ENCODE measurements around the gene PTPRM.

Gene PTPRM

DNA sequence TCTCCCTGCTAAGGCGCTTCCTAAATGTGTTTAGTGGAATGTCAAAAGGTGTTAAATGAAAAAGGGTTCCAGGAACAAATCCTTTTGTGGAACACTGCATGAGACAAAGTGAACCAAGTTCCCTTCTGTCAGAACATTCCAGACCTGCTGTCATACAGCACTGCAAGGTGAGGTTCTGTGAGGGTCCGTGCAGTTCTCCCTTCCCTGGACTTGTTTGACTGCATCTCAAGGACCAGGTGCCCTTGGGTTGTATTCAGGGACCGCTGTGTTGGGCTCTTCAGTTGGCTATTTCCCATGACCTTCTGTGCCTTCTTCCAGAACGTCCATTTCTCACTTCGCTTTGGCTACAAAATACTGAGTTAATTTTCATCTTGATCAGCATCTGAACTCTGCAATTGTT lies 328.2 kb downstream of the PTPRM start:
- H3K9me3 ChIP-seq (ENCODE audit: control insufficient read depth, low read length): no peaks in the 10 kb centered on the region
- no peak overlapping the region for H2AFZ ChIP-seq (ENCODE audit: low read depth, low read length)
- H3K4me1 ChIP-seq (ENCODE audit: control insufficient read depth, insufficient read depth, low read depth, low read length): peaks cover 3% of the 10 kb centered on the region
- H2AK5ac ChIP-seq (ENCODE audit: low read length, severe bottlenecking): no peak overlapping the region
- no peak overlapping the region for H4K8ac ChIP-seq (ENCODE audit: low read length)
- H3K23ac ChIP-seq (ENCODE audit: low read length in 2 of 2): no peak overlapping the region
- H3K27me3 ChIP-seq (ENCODE audit: control insufficient read depth in 1 of 2, insufficient read depth in 1 of 2, low read length in 2 of 2): no peaks in the 10 kb centered on the region
- no peak overlapping the region for H4K91ac ChIP-seq (ENCODE audit: low read length)
- no peak overlapping the region for H3K18ac ChIP-seq (ENCODE audit: low read depth in 1 of 2, low read length in 2 of 2)
- H3K4me2 ChIP-seq (ENCODE audit: low read length, poor library complexity, severe bottlenecking): no peak overlapping the region
- no peak overlapping the region for H2BK5ac ChIP-seq (ENCODE audit: low read depth, low read length, poor library complexity, severe bottlenecking)
- H2BK15ac ChIP-seq (ENCODE audit: low read depth, poor library complexity, severe bottlenecking): no peak overlapping the region
- H3K4ac ChIP-seq (ENCODE audit: low read depth in 1 of 2, low read length in 2 of 2): no peak overlapping the region
- no peak overlapping the region for H3K9ac ChIP-seq (ENCODE audit: low read length)
- no peak overlapping the region for H3K14ac ChIP-seq (ENCODE audit: low read length in 2 of 2)
- H2BK120ac ChIP-seq (ENCODE audit: low read depth, low read length): no peak overlapping the region
- no peaks in the 10 kb centered on the region for H3K36me3 ChIP-seq (ENCODE audit: control insufficient read depth in 1 of 2, insufficient read depth in 2 of 2, low read depth in 1 of 2, low read length in 2 of 2)
- H3K4me3 ChIP-seq (ENCODE audit: insufficient read depth in 1 of 2, low read depth in 1 of 2, low read length in 2 of 2): no peak overlapping the region
- WGBS: 96% methylated on average over 4 of the region's 5 CpGs
- H2BK12ac ChIP-seq (ENCODE audit: low read length in 2 of 2): no peak overlapping the region
- no peak for DNase-seq
- peaks cover 28% of the 10 kb centered on the region for H3K79me1 ChIP-seq (replicated peaks; ENCODE audit: low read length, poor library complexity, severe bottlenecking)
- H3K27ac ChIP-seq (ENCODE audit: low read length, poor library complexity, severe bottlenecking): no peak overlapping the region

DNA sequence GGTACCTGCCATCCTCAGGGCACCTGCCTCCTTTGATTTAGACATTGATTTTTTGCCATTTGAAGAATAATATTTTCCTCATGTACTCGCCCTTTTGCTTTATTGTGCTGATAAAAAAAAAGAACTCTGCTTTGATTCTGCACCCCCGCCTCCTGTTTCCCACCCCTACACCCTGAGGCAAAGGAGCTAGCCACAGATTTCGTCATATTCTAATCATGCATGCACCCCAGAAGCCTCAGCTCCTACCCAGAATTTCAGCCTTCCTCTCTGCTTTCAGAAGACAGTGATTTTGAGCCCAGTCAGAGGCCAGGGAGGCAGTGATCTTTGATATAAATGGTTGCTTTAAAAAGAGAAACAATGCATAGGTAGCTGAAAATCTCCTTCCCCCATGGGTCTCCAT lies 329.0 kb downstream of the PTPRM start:
- Histone ChIP-seq H3K9me3 (ENCODE audit: control insufficient read depth, low read length) (no peaks in the 10 kb centered on the region), H3K36me3 (ENCODE audit: control insufficient read depth in 1 of 2, insufficient read depth in 2 of 2, low read depth in 1 of 2, low read length in 2 of 2) (no peaks in the 10 kb centered on the region), H3K27ac (ENCODE audit: low read length, poor library complexity, severe bottlenecking) (no peak overlapping the region), H2BK12ac (ENCODE audit: low read length in 2 of 2) (no peak overlapping the region), H3K4ac (ENCODE audit: low read depth in 1 of 2, low read length in 2 of 2) (no peak overlapping the region), H4K8ac (ENCODE audit: low read length) (no peak overlapping the region), H2BK120ac (ENCODE audit: low read depth, low read length) (no peak overlapping the region), H2AFZ (ENCODE audit: low read depth, low read length) (no peak overlapping the region), H3K18ac (ENCODE audit: low read depth in 1 of 2, low read length in 2 of 2) (no peak overlapping the region), H2BK15ac (ENCODE audit: low read depth, poor library complexity, severe bottlenecking) (no peak overlapping the region), H3K23ac (ENCODE audit: low read length in 2 of 2) (no peak overlapping the region), H2AK5ac (ENCODE audit: low read length, severe bottlenecking) (no peak overlapping the region), H2BK5ac (ENCODE audit: low read depth, low read length, poor library complexity, severe bottlenecking) (no peak overlapping the region), H3K27me3 (ENCODE audit: control insufficient read depth in 1 of 2, insufficient read depth in 1 of 2, low read length in 2 of 2) (no peaks in the 10 kb centered on the region), H3K4me1 (ENCODE audit: control insufficient read depth, insufficient read depth, low read depth, low read length) (peaks cover 3% of the 10 kb centered on the region), H3K4me3 (ENCODE audit: insufficient read depth in 1 of 2, low read depth in 1 of 2, low read length in 2 of 2) (no peak overlapping the region), H3K9ac (ENCODE audit: low read length) (no peak overlapping the region), H4K91ac (ENCODE audit: low read length) (no peak overlapping the region), H3K14ac (ENCODE audit: low read length in 2 of 2) (no peak overlapping the region), H3K4me2 (ENCODE audit: low read length, poor library complexity, severe bottlenecking) (no peak overlapping the region), H3K79me1 (replicated peaks; ENCODE audit: low read length, poor library complexity, severe bottlenecking) (peaks cover 28% of the 10 kb centered on the region)
- no peak for DNase-seq
- WGBS: 95% methylated on average over 3 of the region's 3 CpGs

DNA sequence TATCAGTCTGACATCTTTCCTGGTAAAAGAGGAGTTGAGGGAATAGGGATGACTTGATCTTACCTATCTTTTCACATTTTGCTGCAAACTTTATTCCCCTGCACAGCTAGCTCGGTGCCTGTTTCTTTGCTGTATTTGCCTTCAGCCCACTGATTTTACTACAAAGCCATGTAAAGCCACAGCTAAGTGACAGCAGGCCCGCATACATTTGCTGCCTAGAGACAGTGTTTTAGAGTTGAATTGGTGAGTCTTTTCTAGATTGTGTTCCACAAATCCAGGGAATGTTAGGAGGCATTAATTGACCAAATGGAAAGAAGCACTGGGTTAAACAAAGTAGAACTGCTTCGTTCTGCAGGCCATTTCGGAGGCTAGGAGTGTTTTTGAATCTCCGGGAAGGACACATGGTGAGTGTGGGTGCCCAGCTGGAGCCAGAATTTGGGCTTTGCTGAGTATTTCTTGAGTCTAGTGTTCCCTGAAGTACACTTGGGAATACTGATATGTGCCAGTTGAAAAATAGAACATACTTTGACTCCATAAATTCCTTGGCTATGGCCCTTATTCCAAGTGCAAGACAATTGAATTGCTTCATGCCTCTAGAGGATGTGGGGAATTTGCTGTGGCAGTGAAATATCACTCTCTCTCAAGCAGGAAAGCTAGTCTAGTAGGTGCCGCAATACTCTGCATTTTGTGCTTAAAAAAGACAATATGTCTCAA lies 329.8 kb downstream of the PTPRM start:
- 88% methylated on average over 6 of the region's 6 CpGs for WGBS
- no peak overlapping the region for H4K91ac ChIP-seq (ENCODE audit: low read length)
- H3K27me3 ChIP-seq (ENCODE audit: control insufficient read depth in 1 of 2, insufficient read depth in 1 of 2, low read length in 2 of 2): no peaks in the 10 kb centered on the region

DNA sequence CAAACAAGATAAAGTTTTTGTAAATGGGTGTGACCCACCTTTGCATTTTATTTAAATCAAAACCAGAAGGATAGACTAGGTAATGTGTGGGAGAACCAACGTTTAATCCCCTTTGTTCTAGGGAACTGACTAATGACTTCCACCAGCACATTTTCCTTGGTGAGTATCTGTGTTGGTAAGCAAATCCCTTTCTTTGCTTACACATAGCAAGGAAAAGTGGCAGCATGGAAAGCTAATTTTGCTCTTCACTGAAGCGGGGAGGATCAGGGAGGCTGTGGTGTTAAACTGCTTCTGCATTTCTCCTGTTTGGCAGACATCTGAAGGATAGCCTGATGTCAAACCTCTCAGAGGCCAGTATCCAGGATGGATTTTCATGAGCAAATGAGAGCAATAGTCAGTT lies 331.1 kb downstream of the PTPRM start:
- peaks cover 3% of the 10 kb centered on the region for H3K4me1 ChIP-seq (ENCODE audit: control insufficient read depth, insufficient read depth, low read depth, low read length)
- H3K27me3 ChIP-seq (ENCODE audit: control insufficient read depth in 1 of 2, insufficient read depth in 1 of 2, low read length in 2 of 2): no peaks in the 10 kb centered on the region
- no peak overlapping the region for H4K91ac ChIP-seq (ENCODE audit: low read length)
- DNase-seq: peak; percentile 8
- H2BK120ac ChIP-seq (ENCODE audit: low read depth, low read length): no peak overlapping the region
- H3K9ac ChIP-seq (ENCODE audit: low read length): no peak overlapping the region
- no peak overlapping the region for H3K27ac ChIP-seq (ENCODE audit: low read length, poor library complexity, severe bottlenecking)
- WGBS: 87% methylated on average over 2 of the region's 2 CpGs
- no peak overlapping the region for H2BK15ac ChIP-seq (ENCODE audit: low read depth, poor library complexity, severe bottlenecking)
- H3K9me3 ChIP-seq (ENCODE audit: control insufficient read depth, low read length): no peaks in the 10 kb centered on the region
- no peak overlapping the region for H2BK12ac ChIP-seq (ENCODE audit: low read length in 2 of 2)
- H3K23ac ChIP-seq (ENCODE audit: low read length in 2 of 2): no peak overlapping the region
- no peaks in the 10 kb centered on the region for H3K36me3 ChIP-seq (ENCODE audit: control insufficient read depth in 1 of 2, insufficient read depth in 2 of 2, low read depth in 1 of 2, low read length in 2 of 2)
- H3K4me3 ChIP-seq (ENCODE audit: insufficient read depth in 1 of 2, low read depth in 1 of 2, low read length in 2 of 2): no peak overlapping the region
- H2BK5ac ChIP-seq (ENCODE audit: low read depth, low read length, poor library complexity, severe bottlenecking): no peak overlapping the region
- H3K79me1 ChIP-seq (replicated peaks; ENCODE audit: low read length, poor library complexity, severe bottlenecking): peaks cover 25% of the 10 kb centered on the region
- H3K4ac ChIP-seq (ENCODE audit: low read depth in 1 of 2, low read length in 2 of 2): no peak overlapping the region
- no peak overlapping the region for H3K14ac ChIP-seq (ENCODE audit: low read length in 2 of 2)
- no peak overlapping the region for H3K4me2 ChIP-seq (ENCODE audit: low read length, poor library complexity, severe bottlenecking)
- no peak overlapping the region for H3K18ac ChIP-seq (ENCODE audit: low read depth in 1 of 2, low read length in 2 of 2)
- no peak overlapping the region for H2AK5ac ChIP-seq (ENCODE audit: low read length, severe bottlenecking)
- H4K8ac ChIP-seq (ENCODE audit: low read length): no peak overlapping the region
- no peak overlapping the region for H2AFZ ChIP-seq (ENCODE audit: low read depth, low read length)

More for the DNA sequence above, 329.8 kb downstream of the PTPRM start:
- Histone ChIP-seq H2BK15ac (ENCODE audit: low read depth, poor library complexity, severe bottlenecking) (no peak overlapping the region), H2BK12ac (ENCODE audit: low read length in 2 of 2) (no peak overlapping the region), H3K18ac (ENCODE audit: low read depth in 1 of 2, low read length in 2 of 2) (no peak overlapping the region), H3K27ac (ENCODE audit: low read length, poor library complexity, severe bottlenecking) (no peak overlapping the region), H3K4me1 (ENCODE audit: control insufficient read depth, insufficient read depth, low read depth, low read length) (peaks cover 3% of the 10 kb centered on the region), H2BK120ac (ENCODE audit: low read depth, low read length) (no peak overlapping the region), H3K4ac (ENCODE audit: low read depth in 1 of 2, low read length in 2 of 2) (no peak overlapping the region), H2AFZ (ENCODE audit: low read depth, low read length) (no peak overlapping the region), H2BK5ac (ENCODE audit: low read depth, low read length, poor library complexity, severe bottlenecking) (no peak overlapping the region), H3K36me3 (ENCODE audit: control insufficient read depth in 1 of 2, insufficient read depth in 2 of 2, low read depth in 1 of 2, low read length in 2 of 2) (no peaks in the 10 kb centered on the region), H3K14ac (ENCODE audit: low read length in 2 of 2) (no peak overlapping the region), H3K4me2 (ENCODE audit: low read length, poor library complexity, severe bottlenecking) (no peak overlapping the region), H3K9ac (ENCODE audit: low read length) (peak overlapping the region; percentile 5), H3K79me1 (replicated peaks; ENCODE audit: low read length, poor library complexity, severe bottlenecking) (peaks cover 23% of the 10 kb centered on the region), H3K4me3 (ENCODE audit: insufficient read depth in 1 of 2, low read depth in 1 of 2, low read length in 2 of 2) (peak overlapping the region in 1 of 2 experiments; percentile 26), H3K23ac (ENCODE audit: low read length in 2 of 2) (no peak overlapping the region), H3K9me3 (ENCODE audit: control insufficient read depth, low read length) (no peaks in the 10 kb centered on the region), H4K8ac (ENCODE audit: low read length) (no peak overlapping the region), H2AK5ac (ENCODE audit: low read length, severe bottlenecking) (no peak overlapping the region)
- no peak for DNase-seq

All from mesenchymal stem cell (in vitro differentiated cells and primary cell).